SU-DHL-6 (cell line): ENCODE measurements around the gene SEMA4D.

Experiments
- H2AFZ ChIP-seq: fragments of 200-600 bp; sonication (generic); 2 replicates; pipeline ENCODE4 v1.6.1; 2014; ENCODE audit warnings: low read depth, mild to moderate bottlenecking, moderate library complexity, mixed read lengths, antibody characterized with exemption, low read length; ENCODE audit not compliant: severe bottlenecking
- H3F3A ChIP-seq: fragments of 200-600 bp; shearing (Covaris generic); 2 replicates; pipeline ENCODE4 v1.6.0; 2016; ENCODE audit warnings: antibody characterized with exemption, mild to moderate bottlenecking; ENCODE audit not compliant: insufficient read depth
- H3K27ac ChIP-seq: fragments of 200-600 bp; sonication (generic); 2 replicates; pipeline ENCODE4 v1.5.1; 2016; ENCODE audit warnings: low read depth, mild to moderate bottlenecking, low read length, moderate library complexity, mixed read lengths
- H3K27me3 ChIP-seq: fragments of 200-600 bp; sonication (generic), shearing (Covaris generic); 2 replicates; pipeline ENCODE4 v1.6.0; 2014; ENCODE audit warnings: mild to moderate bottlenecking, low read length
- H3K36me3 ChIP-seq: fragments of 200-600 bp; sonication (generic); 2 replicates; pipeline ENCODE4 v1.6.1; 2014; ENCODE audit warnings: mild to moderate bottlenecking, low read length, mixed read lengths
- H3K4me2 ChIP-seq: fragments of 300-600, 200-600 bp; shearing (Covaris generic), sonication (generic); 2 replicates; pipeline ENCODE4 v1.6.0; 2014; ENCODE audit warnings: low read length, low read depth, mild to moderate bottlenecking; ENCODE audit not compliant: poor library complexity, severe bottlenecking
- H3K4me3 ChIP-seq: fragments of 200-600 bp; sonication (generic); 2 replicates; pipeline ENCODE4 v1.5.1; 2014; ENCODE audit warnings: antibody characterized with exemption, low read length, mild to moderate bottlenecking, mixed read lengths; ENCODE audit not compliant: insufficient read depth, poor library complexity, severe bottlenecking
- H3K79me2 ChIP-seq: fragments of 200-600 bp; sonication (generic); 2 replicates; pipeline ENCODE4 v1.6.1; 2014; ENCODE audit warnings: mild to moderate bottlenecking, low read length, moderate library complexity; ENCODE audit not compliant: insufficient read depth
- H3K9ac ChIP-seq: fragments of 200-600 bp; sonication (generic); 2 replicates; pipeline ENCODE4 v1.7.0; 2014; ENCODE audit warnings: mild to moderate bottlenecking, low read length
- H3K9me2 ChIP-seq: fragments of 200-600 bp; sonication (generic); replicated peaks from 2 replicates; pipeline ENCODE4 v1.6.1; 2014; ENCODE audit warnings: low read length; ENCODE audit not compliant: insufficient read depth
- H3K9me3 ChIP-seq: fragments of 200-600 bp; sonication (generic); 2 replicates; pipeline ENCODE4 v1.6.1; 2014; ENCODE audit warnings: low read length, mixed read lengths; ENCODE audit not compliant: insufficient read depth
- H4K20me1 ChIP-seq: fragments of 200-600 bp; sonication (generic); 2 replicates; pipeline ENCODE4 v1.6.1; 2014; ENCODE audit warnings: low read depth, mild to moderate bottlenecking, antibody characterized with exemption, low read length, moderate library complexity, mixed read lengths
- CTCF ChIP-seq: fragments of 200-600 bp; sonication (generic); IDR thresholded peaks from one replicate; pipeline ENCODE4 v1.5.1; 2017; ENCODE audit warnings: antibody characterized with exemption, mild to moderate bottlenecking, low read length, moderate library complexity; ENCODE audit not compliant: insufficient read depth, poor library complexity, severe bottlenecking
- EZH2phosphoT487 ChIP-seq: fragments of 200-600 bp; sonication (generic), shearing (Covaris generic); conservative IDR thresholded peaks from 2 replicates; pipeline ENCODE4 v1.6.1; 2018; ENCODE audit warnings: mild to moderate bottlenecking, antibody characterized with exemption, low read length, moderate library complexity, mixed read lengths

SEMA4D gene

GRCh38 chr9:89442981-89443814, 54.7 kb downstream of the SEMA4D start:
- Histone ChIP-seq H2AFZ (no peak overlapping the region), H3K9me3 (no peaks in the 10 kb centered on the region), H3K4me3 (no peak overlapping the region), H3K9me2 (no peaks in the 10 kb centered on the region), H4K20me1 (no peaks in the 10 kb centered on the region; the same call in 1 of the 2 replicates), H3K27me3 (no peaks in the 10 kb centered on the region), H3F3A (peaks cover 12% of the 10 kb centered on the region), H3K79me2 (no peaks in the 10 kb centered on the region), H3K4me2 (no peak overlapping the region), H3K27ac (no peak overlapping the region), H3K36me3 (no peaks in the 10 kb centered on the region), H3K9ac (no peak overlapping the region)
- TF ChIP-seq EZH2phosphoT487 (no peak), CTCF (no peak)

- Histone ChIP-seq H3F3A (peaks cover 19% of the 10 kb centered on the region), H3K9me3 (no peaks in the 10 kb centered on the region), H3K9me2 (no peaks in the 10 kb centered on the region), H4K20me1 (no peaks in the 10 kb centered on the region; the same call in 1 of the 2 replicates), H3K79me2 (no peaks in the 10 kb centered on the region), H3K4me3 (no peak overlapping the region), H3K36me3 (no peaks in the 10 kb centered on the region), H3K27me3 (no peaks in the 10 kb centered on the region), H3K4me2 (peak overlapping the region; percentile 25), H2AFZ (no peak overlapping the region), H3K9ac (no peak overlapping the region), H3K27ac (no peak overlapping the region)
- no peak for TF ChIP-seq EZH2phosphoT487
- no peak for TF ChIP-seq CTCF
These were observed 55.4 kb downstream of the SEMA4D start for GRCh38 chr9:89442501-89442978.

GRCh38 chr9:89441986-89442385, 55.9 kb downstream of the SEMA4D start:
- Histone ChIP-seq H3K79me2 (no peaks in the 10 kb centered on the region), H3K4me2 (peak overlapping the region; percentile 25)

GRCh38 chr9:89441655-89441970, 56.3 kb downstream of the SEMA4D start:
- no peak overlapping the region for H3K9ac ChIP-seq
- TF ChIP-seq CTCF, result no peak
- no peak for TF ChIP-seq EZH2phosphoT487
- H3K4me3 ChIP-seq, result no peak overlapping the region
- no peak overlapping the region for H3K27ac ChIP-seq
- no peaks in the 10 kb centered on the region for H3K9me2 ChIP-seq
- no peaks in the 10 kb centered on the region for H3K36me3 ChIP-seq
- no peaks in the 10 kb centered on the region for H3K27me3 ChIP-seq
- H3K9me3 ChIP-seq, result no peaks in the 10 kb centered on the region
- H3K4me2 ChIP-seq, result no peak overlapping the region
- H3F3A ChIP-seq, result peaks cover 19% of the 10 kb centered on the region
- no peaks in the 10 kb centered on the region for H3K79me2 ChIP-seq
- H2AFZ ChIP-seq, result no peak overlapping the region
- no peaks in the 10 kb centered on the region; the same call in 1 of the 2 replicates for H4K20me1 ChIP-seq

More at GRCh38 chr9:89441986-89442385, 55.9 kb downstream of the SEMA4D start:
- Histone ChIP-seq H3K27me3 (no peaks in the 10 kb centered on the region), H3K9me3 (no peaks in the 10 kb centered on the region), H3K27ac (no peak overlapping the region), H2AFZ (no peak overlapping the region), H3K36me3 (no peaks in the 10 kb centered on the region), H3K9ac (no peak overlapping the region), H3K9me2 (no peaks in the 10 kb centered on the region), H4K20me1 (no peaks in the 10 kb centered on the region; the same call in 1 of the 2 replicates), H3F3A (peaks cover 19% of the 10 kb centered on the region), H3K4me3 (no peak overlapping the region)
- no peak for TF ChIP-seq EZH2phosphoT487
